Heart right ventricle (tissue), 16 donors: Measurements from ENCODE around the gene PCDHGA8. TPM values are rescaled to one million over a fixed set of nuclear protein-coding genes. Genes with fewer than 3 reads are reported as not detected.
"Not testable (repeated sequence)": the region's sequence is repeated elsewhere in the genome, so short reads cannot be mapped to it uniquely, and the experiment has no call there.

Source experiments
- ATAC-seq, 8 donors: fragments of 200-7000 bp; cut with Tn5 transposase; one replicate each; pipeline ENCODE4 v1.9.1; 2020; ENCODE audit warnings: mild to moderate bottlenecking in 8 of 8, moderate library complexity in 8 of 8, moderate number of reproducible peaks in 1 of 8
- DNase-seq, 2 donors: peaks; one replicate each; pipeline ENCODE4 v3.0.0-alpha.2; 2020
- H3K27ac ChIP-seq, 10 donors: fragments of 200-600 bp; sonication (generic) in 2 of 10; one replicate each; pipeline versions ENCODE4 v1.5.0 to v1.8.0; 2020 to 2022; ENCODE audit warnings: mild to moderate bottlenecking in 3 of 10
- H3K27me3 ChIP-seq, 7 donors: fragments of 200-600 bp; one replicate each; pipeline ENCODE4 v1.8.0; 2021 to 2022; ENCODE audit warnings: mild to moderate bottlenecking in 2 of 7
- H3K36me3 ChIP-seq, 9 donors: fragments of 200-600 bp; sonication (generic) in 1 of 9; one replicate each; pipeline versions ENCODE4 v1.5.0 to v1.8.0; 2020 to 2022; ENCODE audit warnings: mild to moderate bottlenecking in 2 of 9
- H3K4me1 ChIP-seq, 9 donors: fragments of 200-600 bp; sonication (generic) in 1 of 9; one replicate each; pipeline versions ENCODE4 v1.5.0 to v1.8.0; 2020 to 2022; ENCODE audit warnings: mild to moderate bottlenecking in 4 of 9
- H3K4me3 ChIP-seq, 10 donors: fragments of 200-600 bp; sonication (generic) in 2 of 10; one replicate each; pipeline versions ENCODE4 v1.5.0 to v1.8.0; 2020 to 2022; ENCODE audit warnings: mild to moderate bottlenecking in 7 of 10, moderate library complexity in 2 of 10
- H3K9me3 ChIP-seq, 11 donors: fragments of 200-600 bp in 10 of 11; sonication (generic) in 2 of 11; one replicate each; pipeline versions ENCODE4 v1.5.0 to v1.8.0; 2013 to 2022; ENCODE audit warnings: mild to moderate bottlenecking in 2 of 11, control low read depth in 1 of 11, moderate library complexity in 1 of 11
- CTCF ChIP-seq, 9 donors: fragments of 200-600 bp; sonication (generic) in 2 of 9; IDR thresholded peaks; one replicate each; pipeline versions ENCODE4 v1.5.0 to v1.8.0; 2021 to 2022; ENCODE audit warnings: antibody characterized with exemption in 9 of 9, mild to moderate bottlenecking in 5 of 9, moderate library complexity in 1 of 9
- WGBS, 2 donors: extraction: QIAGEN DNeasy Blood & Tissue Kit; methylation state at CpG; one replicate each; pipeline ENCODE4 v1.1.7; 2013; ENCODE audit warnings: inconsistent platforms in 1 of 2; 5-methylcytosine and 5-hydroxymethylcytosine counted together
- intact Hi-C, 10 donors: fragments of 100-400 bp; cut with DNase I; formaldehyde crosslinking; loops; one replicate each; pipeline versions ENCODE4 v1.11.1 to v1.14.2; 2022
- polyA plus RNA-seq, 2 donors: library from polyadenylated mRNA; stranded (reverse); fragments of 200-250 nt; gene quantifications; one replicate each; pipeline ENCODE4 v1.2.3, GENCODE V29; 2013
- total RNA-seq, 10 donors: library from RNA; stranded (reverse); fragmentation: NEBNext Ultra II Directional in 3 of 10; extraction: Animal tissue kit (Norgen Biotek cat#: 25700) in 3 of 10; gene quantifications; one replicate each; pipeline versions ENCODE4 v1.2.1 to v1.2.4, GENCODE V29; 2021 to 2023
- donor health status: Arrhythmogenic right ventricular cardiomyopathy.
- donor health status: ischemic (EF 13 %, LVEDD 7.1; RV severe dilation, severe dysfunction).
- donor health status: healthy with polysubstance abuse.
- donor health status: DM: no; HTN: yes; CAD: no.
- donor health status: DM: no; HTN: no; CAD: no.
- donor health status: ischemic (EF 25% LVEDD 6.9; RV normal size, moderate dysfunction).
- donor health status: ischemic (EF 25% LVEDD 5.7; RV mildly dilated, moderate dysfunction).
- donor health status: healthy.
- donor health status: DM: yes; HTN: yes; CAD: no.
- donor health status: Ischemic cardiomyopathy.
- donor health status: ischemic (EF 35%, LVEDD 5.7; RV mildly dilated, moderate dysfunction).
- donor health status: nonischemic (EF 11% LVEDD 7.7; RV severe dilation, severe dysfunction).
- donor health status: DM: yes; HTN: yes; CAD: no.
- donor health status: PGD.
- donor health status: ischemic (EF 29% LVEDD 5.4; RV normal size, mild dysfunction).
- donor health status: nonischemic (EF 23%, LVEDD 6.1; RV moderate dilation, normal function).

Gene PCDHGA8
- total and polyA plus RNA-seq, 12 donors, result 0.28 to 11.2 (median 8.5) TPM

- DNase-seq (no peak), ATAC-seq (peak in 4 of 8 donors; percentile 12 to 57 (median 24))
- intact Hi-C loops, result loop anchor here in 4 of 10 donors (5.0 to 10.0 kb wide), 4 partner anchors 111 to 199 kb away; partner anchors contain the start of gene PCDHB13 (in 1 of the 4)
- peaks cover 0 to 25% (median 5%) of the 10 kb centered on the region in 9 donors for H3K4me1 ChIP-seq
- H3K36me3 ChIP-seq, result peaks cover 0 to 56% (median 0%) of the 10 kb centered on the region in 9 donors
- H3K27me3 ChIP-seq, result peaks cover 0 to 96% (median 0%) of the 10 kb centered on the region in 7 donors
- peak overlapping the region in 1 of 10 donors; percentile 1 for H3K27ac ChIP-seq
- peaks cover 0 to 100% (median 45%) of the 10 kb centered on the region in 11 donors for H3K9me3 ChIP-seq
- WGBS, 2 donors, result 23 to 26% methylated on average over 25 of the region's 25 CpGs
- H3K4me3 ChIP-seq, result peak overlapping the region in 8 of 10 donors; percentile 9 to 48 (median 36)
- no peak for TF ChIP-seq CTCF (IDR thresholded peaks at IDR 0.05)
Observed at GRCh38 chr5:141413540-141414069, 21.2 kb downstream of the PCDHGA8 start.

GRCh38 chr5:141414548-141415274 is 22.3 kb downstream of the PCDHGA8 start:
- DNase-seq, H3K27ac ChIP-seq, ATAC-seq, H3K4me3 ChIP-seq: not testable (repeated sequence)
- H3K4me1 ChIP-seq, result peaks cover 0 to 25% (median 5%) of the 10 kb centered on the region in 9 donors
- peaks cover 0 to 96% (median 0%) of the 10 kb centered on the region in 7 donors for H3K27me3 ChIP-seq
- peaks cover 0 to 100% (median 45%) of the 10 kb centered on the region in 11 donors for H3K9me3 ChIP-seq
- WGBS, 2 donors, result 45 to 58% methylated on average over 41 to 46 of the region's 46 CpGs
- peaks cover 0 to 56% (median 0%) of the 10 kb centered on the region in 9 donors for H3K36me3 ChIP-seq
- intact Hi-C loops, result loop anchor here in 8 of 10 donors (5.0 to 10.0 kb wide), 7 partner anchors 108 to 200 kb away; partner anchors contain the start of gene PCDHB13 (in 1 of the 8)

- H3K27ac ChIP-seq, H3K4me3 ChIP-seq, ATAC-seq, DNase-seq: not testable (repeated sequence)
- WGBS, 2 donors, result 43 to 45% methylated on average over 24 of the region's 24 CpGs
- intact Hi-C loops, result loop anchor here in 8 of 10 donors (5.0 to 10.0 kb wide), 7 partner anchors 107 to 200 kb away; partner anchors contain the start of gene PCDHB13 (in 1 of the 8)
- Histone ChIP-seq H3K9me3 (peaks cover 0 to 100% (median 45%) of the 10 kb centered on the region in 11 donors), H3K4me1 (peaks cover 0 to 25% (median 5%) of the 10 kb centered on the region in 9 donors), H3K36me3 (peaks cover 0 to 53% (median 0%) of the 10 kb centered on the region in 9 donors), H3K27me3 (peaks cover 0 to 96% (median 0%) of the 10 kb centered on the region in 7 donors)
Observed at GRCh38 chr5:141415275-141415618, 22.8 kb downstream of the PCDHGA8 start.

- peaks cover 0 to 100% (median 63%) of the 10 kb centered on the region in 11 donors for H3K9me3 ChIP-seq
- DNase-seq (peak; percentile 66 to 79), ATAC-seq (peak; percentile 90 to 94 (median 94))
- TF ChIP-seq CTCF (IDR thresholded peaks at IDR 0.05), result peak; percentile 62 to 83 (median 76)
- intact Hi-C loops, result loop anchor here in 9 of 10 donors (1.0 to 10.0 kb wide), 9 partner anchors 105 to 203 kb away; partner anchors contain the start of gene PCDHB13 (in 1 of the 9)
- peak within 1 kb of the TSS in 9 of 10 donors; percentile 30 to 78 (median 56) for H3K27ac ChIP-seq
- peaks cover 0 to 37% (median 5%) of the 10 kb centered on the region in 9 donors for H3K4me1 ChIP-seq
- WGBS, 2 donors, result 12 to 13% methylated on average over 40 to 46 of the region's 47 CpGs
- H3K36me3 ChIP-seq, result peaks cover 0 to 42% (median 0%) of the 10 kb centered on the region in 9 donors
- H3K27me3 ChIP-seq, result peaks cover 0 to 100% (median 0%) of the 10 kb centered on the region in 7 donors
- peak within 1 kb of the TSS; percentile 20 to 55 (median 51) for H3K4me3 ChIP-seq
Observed at GRCh38 chr5:141417494-141418172, 25.2 kb downstream of the PCDHGA8 start, which contains the start of gene PCDHGB7. TSS of gene PCDHGB7 (plus strand) at chr5:141417677. CDS start at chr5:141417860, 183 bp downstream.
